GM12891 (cell line): ENCODE measurements around the gene MS4A4E.

ENCODE experiments used
- PAX5 ChIP-seq: IDR thresholded peaks from 2 replicates; pipeline ENCODE4 v1.6.1; 2011; ENCODE audit warnings: low read length, moderate library complexity, mild to moderate bottlenecking; ENCODE audit not compliant: insufficient read depth, severe bottlenecking
- POLR2A ChIP-seq: IDR thresholded peaks from 2 replicates; pipeline ENCODE4 v1.6.1; 2011; ENCODE audit warnings: low read depth, low read length, control low read depth
- POLR2AphosphoS5 ChIP-seq: IDR thresholded peaks from 2 replicates; pipeline ENCODE4 v1.6.1; 2011; ENCODE audit warnings: low read depth, low read length, control low read depth
- SPI1 ChIP-seq: IDR thresholded peaks from 2 replicates; pipeline ENCODE4 v1.6.1; 2011; ENCODE audit warnings: low read depth, low read length, control low read depth
- TAF1 ChIP-seq: IDR thresholded peaks from 2 replicates; pipeline ENCODE4 v1.6.1; 2011; ENCODE audit warnings: low read depth, low read length, control low read depth

GRCh38 chr11:60264644-60265043, 21.7 kb upstream of the MS4A4E start:
- TF ChIP-seq TAF1 = no peak
- no peak for TF ChIP-seq POLR2A
- no peak for TF ChIP-seq PAX5
- no peak for TF ChIP-seq POLR2AphosphoS5
- no peak for TF ChIP-seq SPI1
